HG02571 (cell line): ENCODE data around the gene MOCS2.
"Not testable (repeated sequence)": the region's sequence is repeated elsewhere in the genome, so short reads cannot be mapped to it uniquely, and the experiment has no call there.

Experiments
- ATAC-seq: cut with Tn5 transposase; IDR thresholded peaks from one replicate; pipeline ENCODE4 v1.9.1; 2021; ENCODE audit warnings: mild to moderate bottlenecking, moderate library complexity; ENCODE audit not compliant: unreplicated experiment

Gene MOCS2, protein sequence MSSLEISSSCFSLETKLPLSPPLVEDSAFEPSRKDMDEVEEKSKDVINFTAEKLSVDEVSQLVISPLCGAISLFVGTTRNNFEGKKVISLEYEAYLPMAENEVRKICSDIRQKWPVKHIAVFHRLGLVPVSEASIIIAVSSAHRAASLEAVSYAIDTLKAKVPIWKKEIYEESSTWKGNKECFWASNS

DNA sequence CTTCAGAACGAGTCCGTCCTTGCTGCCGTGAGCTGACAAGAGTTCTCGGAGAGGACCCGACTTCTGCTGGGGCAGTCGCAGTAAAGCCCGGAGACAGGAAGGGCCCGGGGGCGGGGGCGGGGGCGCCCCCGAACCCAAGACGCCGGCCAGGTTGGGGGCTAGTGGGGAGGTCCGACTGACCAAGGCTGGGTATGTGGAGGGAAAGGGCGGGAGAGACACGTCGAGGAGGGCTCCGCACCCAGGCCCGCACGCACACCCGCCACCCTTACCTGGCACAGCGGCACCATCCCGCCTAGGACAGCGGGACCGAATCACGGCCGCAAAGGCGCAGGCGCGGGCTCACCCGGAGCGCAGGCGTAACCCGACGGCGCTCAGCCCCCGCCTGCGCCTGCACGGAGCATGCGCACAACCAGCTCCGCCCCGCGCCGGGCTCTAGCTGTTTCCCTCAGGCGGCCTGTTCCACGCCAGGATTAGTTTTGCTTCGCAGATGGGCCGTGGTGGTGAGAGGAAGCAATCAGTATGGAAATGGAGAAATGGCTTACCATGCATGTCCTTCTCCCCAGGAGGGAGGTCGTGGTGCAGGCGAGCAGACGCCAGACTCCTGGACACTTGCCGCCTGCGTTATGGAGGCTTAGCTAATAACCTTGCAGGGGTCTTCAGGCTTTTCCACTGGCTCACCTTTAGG, at the start of gene MOCS2:
Gene MOCS2, minus strand, starts transcription at position 315 of the 685 bp plus-strand sequence. CDS start 2,583 bp downstream, outside the sequence.
- peak; percentile 95 for ATAC-seq

DNA sequence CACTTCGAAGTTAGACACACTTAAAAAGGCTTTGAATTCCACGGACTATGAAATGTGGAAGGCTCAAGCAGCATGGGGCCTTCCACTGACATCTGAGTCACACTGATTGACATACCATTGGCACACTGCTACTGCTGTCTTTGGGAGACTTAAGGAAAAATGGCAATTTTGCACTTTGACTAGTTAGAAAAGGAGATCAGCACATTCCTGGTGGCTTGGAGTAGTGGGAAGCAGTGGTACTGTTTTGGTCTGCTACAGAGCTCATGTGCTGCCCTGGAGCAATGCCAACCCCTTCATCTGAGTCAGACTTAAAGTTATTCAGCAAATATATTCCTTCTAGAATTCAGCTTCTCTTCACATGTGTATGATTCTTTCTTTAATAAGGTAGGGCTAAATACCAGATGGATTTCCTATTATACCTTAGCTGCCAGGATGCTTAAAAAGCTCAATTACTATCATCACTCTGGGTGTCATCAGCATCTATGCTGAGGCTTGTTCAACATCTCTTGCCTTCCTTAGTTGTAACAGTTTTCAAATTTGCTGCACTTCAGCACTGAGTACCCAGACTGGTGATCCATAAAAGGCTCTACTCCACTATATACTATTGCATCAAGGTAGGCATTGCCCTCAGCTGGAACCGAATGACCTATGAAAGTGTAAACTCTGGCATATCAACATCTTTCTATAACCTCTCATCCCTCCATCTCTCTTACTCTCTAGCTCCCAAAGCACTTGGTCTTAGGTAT, 42.3 kb upstream of the MOCS2 start:
- no peak for ATAC-seq

DNA sequence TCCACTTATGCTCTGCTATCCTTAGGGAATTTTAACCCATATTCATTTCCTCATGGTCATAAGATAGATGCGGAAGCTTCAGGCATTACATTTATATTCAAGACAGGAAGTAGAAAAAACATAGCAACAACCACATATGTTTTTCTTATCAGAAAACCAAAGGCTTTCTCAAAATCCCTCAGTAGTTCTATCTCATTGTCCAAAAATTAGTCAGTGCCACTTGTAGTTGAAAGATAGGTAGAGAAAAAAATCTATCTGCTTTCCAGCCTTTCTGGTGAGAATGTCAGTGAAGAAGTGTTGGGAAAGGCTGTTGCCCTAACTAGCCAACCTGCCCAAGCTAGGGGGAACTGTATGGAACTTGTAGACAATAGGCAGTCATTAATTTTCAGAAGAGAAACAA, 23.5 kb upstream of the MOCS2 start:
- ATAC-seq, result no peak

DNA sequence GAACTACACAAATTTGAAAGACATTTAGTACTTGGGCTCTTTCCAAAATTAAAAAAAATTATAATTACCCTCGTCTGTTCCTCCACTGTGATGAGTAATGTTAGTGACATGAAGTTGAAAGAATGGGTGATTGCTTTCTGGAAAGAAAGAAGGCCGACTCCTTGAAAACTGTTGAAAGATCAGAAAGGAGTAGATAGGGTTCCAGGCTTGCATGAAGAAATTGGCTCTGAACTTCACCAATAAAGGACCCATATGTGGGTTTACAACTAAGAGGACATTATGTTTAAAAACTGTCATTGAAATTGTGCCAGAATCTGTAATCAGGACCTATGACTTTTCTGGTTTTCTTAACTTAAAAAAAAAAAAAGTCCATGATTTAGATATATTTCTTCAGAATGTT, 20.7 kb upstream of the MOCS2 start:
- ATAC-seq, result no peak

DNA sequence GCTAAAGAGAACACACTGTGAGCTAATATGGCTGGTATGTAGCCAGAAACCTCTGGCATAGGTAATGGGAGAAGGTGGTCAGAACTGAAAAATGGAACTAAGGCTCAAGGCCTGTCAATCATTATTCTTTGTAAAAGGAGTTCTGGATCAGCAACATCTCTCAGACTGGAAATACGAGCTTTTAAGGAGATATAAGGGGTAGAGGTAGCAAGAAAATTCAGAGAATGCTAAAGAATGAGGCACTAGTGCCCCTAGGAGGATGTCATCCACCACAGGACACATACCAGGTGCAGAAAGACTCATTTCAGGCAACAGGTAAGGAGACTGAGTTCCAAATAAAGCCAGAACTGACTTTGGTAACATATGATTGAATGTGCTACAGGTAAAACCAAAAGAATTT, 18.9 kb upstream of the MOCS2 start:
- ATAC-seq, result no peak

DNA sequence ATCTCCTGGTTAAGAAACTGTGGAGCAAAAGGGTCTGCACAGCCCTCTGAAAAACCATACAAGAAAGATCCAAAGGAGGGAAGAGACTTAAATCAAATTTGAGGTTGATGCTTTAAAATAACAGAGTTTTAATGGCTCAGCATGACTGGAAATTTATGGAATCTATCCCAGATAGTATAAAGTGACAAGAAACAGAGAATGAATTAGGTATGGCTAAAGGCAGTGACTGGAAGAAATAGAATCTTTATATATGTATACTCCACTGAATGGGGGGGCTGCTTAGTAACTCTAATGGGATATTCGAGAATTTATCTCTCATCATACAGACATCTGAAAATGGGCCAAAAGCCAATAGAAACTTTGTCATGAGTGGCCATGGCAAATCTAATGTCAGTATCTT, 17.6 kb upstream of the MOCS2 start:
- ATAC-seq, result no peak

DNA sequence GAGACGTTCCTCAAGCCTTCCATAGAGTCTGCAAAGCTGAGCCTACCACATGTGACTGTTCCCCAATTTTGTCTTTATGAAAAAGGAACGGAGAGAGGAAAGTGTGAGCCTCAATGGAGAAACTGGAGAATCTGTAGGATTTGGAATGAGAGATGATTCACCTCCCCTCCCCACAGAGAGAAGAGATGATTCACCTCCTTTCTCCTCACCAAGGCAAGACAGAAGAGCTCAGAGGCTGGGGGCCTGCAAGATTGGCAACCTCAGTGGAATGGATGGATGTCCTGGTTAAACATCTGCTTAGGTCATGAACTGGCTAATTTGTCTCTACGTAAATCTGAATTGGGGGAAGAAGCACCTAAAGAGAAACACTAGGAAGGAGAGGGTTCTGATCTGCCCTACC, 17.0 kb upstream of the MOCS2 start:
- no peak for ATAC-seq

DNA sequence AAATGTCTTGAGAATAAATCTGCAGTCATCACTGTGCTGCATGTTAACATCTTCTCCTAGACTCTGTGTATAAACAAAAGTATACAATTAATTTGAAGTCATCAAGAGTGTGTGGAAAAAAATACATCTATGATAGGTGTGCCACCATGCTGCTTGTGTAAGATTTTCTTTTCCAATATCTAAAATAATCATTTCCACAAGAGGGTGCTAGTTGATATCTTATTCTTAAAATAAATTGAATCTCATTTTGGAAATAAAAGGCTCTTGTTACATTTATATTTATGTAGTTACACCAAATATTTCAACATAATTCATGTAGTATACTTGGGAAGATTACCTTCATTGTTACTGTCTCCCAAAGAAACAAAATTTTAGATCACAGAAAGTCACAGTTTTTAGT, 14.1 kb upstream of the MOCS2 start:
- ATAC-seq, result no peak

DNA sequence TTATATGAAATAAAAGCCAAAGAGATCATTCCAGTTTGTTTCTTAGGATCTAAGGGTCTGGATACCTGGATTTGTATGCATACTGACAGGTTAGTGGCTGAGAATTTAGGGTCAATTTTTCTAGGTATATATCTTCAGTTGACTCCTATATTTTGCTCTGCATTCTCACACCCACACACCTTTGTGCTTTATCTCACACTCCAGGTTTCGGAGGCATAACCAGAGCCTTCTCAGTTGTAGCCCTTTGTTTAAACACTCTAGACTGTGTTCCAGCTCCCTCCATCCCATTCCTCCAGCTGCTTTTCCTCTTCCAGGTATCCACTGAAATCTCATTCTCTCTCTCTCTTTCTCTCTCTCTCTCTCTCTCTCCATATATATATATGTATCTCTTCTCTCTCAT, 10.6 kb upstream of the MOCS2 start:
- ATAC-seq, result no peak

DNA sequence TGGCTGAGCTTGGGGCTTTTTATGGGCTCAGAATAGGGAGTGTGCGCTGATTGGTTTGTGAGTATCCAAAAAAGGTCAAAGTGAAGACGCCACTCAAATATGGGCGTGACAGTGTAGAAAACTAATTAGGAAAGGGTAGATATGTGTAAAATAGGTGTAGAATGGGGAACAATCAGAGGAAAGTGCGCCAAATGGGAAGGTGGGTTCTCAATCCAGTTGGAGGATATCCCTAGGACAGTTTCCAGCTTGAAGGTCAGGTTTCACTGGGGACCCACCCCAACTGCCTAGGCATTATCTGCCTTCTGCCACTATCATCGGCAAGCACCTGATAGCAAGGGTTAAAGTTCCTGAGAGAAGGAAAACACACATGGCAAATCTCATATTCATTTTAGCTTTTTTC, 9.3 kb upstream of the MOCS2 start:
- ATAC-seq, result no peak

DNA sequence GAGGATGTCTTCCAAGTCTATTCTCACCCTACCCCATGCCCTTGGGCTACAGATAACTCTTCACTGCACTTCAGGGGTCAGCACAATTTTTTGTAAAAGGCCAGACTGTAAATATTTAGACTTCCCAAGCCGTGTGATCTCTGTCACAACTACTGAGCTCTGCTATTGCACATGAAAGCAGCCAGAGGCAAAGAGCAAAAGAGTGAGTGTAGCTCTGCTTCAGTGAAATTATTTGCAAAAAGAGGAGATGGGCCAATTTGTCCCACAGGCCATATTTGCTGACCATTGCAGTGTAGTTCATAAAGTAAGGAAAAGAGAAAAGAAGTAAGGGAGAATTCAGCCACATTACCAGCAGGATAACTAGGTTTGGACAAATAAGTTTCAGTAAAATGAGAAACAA, 7.0 kb upstream of the MOCS2 start:
- no peak for ATAC-seq

DNA sequence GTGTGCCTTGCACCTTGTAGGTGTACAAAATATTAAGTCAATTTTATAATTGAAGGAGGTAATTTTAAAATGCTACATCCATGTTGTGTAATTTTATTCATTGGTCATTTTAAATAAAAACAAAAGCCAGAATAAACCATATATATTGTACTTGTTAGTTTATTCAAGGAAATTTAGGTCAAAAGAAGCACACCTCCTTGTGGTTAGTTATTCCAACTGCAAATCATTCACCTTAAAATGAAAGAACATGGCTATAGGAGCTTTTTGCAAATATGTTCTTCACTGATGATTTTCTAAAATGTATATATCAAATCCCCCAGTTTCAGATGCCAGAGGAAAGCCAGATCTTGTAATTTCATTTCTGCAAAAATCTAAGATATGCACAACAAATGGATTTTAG, 5.4 kb upstream of the MOCS2 start:
- no peak for ATAC-seq

DNA sequence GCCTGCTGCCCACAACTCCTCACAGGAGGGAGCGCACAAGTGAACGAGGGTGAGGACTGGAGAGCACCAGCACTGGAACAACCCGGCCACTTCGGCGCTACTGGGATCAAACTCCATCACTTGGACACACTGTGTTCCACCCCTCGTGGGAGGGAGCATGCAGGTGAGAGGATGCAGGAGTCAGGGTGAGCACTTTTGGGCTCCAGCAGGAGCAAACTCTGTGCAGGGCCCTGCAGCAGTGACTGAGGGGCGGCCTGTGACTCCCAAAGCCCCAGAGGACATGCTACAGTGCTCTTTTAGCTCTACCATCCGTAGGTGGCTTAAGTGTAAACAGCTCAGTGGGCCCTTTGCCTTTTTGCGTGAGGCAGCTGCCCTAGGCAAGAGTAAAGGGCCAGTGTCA, 4.4 kb upstream of the MOCS2 start:
- ATAC-seq, result no peak

DNA sequence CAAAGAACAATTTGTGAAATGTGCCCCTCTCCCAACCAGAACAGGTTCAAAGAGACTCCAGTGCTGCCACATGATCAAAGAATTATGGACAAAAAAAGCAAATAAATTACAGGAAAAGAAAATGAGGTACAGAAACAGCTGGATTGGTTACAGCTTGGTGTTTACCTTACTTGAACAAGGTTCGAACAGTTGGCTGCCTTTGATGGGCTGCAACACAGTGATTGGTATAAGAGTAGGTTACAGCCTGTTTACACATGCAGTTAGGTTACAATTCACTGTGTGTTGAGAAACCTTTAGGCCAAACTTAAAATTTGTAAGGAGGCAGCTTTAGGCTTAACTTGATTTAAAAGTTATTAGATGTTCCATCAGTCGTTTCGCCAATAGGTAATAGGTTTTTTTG, 3.4 kb upstream of the MOCS2 start:
- ATAC-seq, result no peak

DNA sequence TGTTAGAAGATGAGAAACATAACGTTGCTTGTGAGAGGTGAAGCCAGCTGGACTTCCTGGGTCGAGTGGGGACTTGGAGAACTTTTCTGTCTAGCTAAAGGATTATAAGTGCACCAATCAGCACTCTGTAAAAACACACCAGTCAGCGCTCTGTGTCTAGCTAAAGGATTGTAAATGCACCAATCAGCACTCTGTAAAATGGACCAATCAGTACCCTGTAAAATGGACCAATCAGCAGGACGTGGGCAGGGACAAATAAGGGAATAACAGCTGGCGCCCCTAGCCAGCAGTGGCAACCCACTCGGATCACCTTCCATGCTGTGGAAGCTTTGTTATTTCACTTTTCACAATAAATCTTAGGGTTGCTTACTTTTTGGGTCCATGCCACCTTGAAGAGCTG, 2.8 kb upstream of the MOCS2 start:
- ATAC-seq, result not testable (repeated sequence)

DNA sequence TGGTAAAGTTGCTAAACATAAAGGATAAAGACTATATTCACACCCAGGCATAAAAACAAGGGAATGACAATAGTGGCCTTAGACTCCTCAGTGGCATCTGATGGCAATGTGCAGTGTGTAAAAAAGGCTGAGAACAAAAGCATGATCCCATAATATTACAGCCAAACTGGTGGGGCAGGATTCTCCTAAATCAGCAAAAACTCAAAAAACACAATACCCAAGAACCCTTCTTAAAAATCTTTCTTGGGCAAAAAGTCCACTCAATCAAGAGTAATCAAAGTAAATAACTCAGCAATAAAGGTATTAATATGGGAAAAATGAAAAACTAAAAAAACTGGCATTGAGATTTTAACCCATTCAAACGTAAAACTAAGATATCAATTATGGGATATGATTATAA, 1.6 kb upstream of the MOCS2 start:
- no peak for ATAC-seq

DNA sequence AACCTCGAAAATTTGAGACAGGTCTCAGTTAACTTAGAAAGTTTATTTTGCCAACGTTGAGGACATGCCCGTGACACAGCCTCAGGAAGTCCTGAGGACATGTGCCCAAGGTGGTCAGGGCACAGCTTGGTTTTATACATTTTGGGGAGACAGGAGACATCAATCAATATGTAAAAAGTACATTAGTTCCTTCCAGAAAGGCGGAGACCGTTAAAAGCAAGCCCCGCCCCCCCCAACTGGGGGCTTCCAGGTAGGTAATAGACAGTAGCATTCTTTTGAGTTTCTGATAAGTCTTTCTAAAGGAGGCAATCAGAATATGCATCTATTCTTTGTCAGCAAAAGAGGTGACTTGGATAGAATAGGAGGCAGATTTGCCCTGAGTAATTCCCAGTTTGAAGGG, 599 bp upstream of the MOCS2 start:
- ATAC-seq, result peak; percentile 7

DNA sequence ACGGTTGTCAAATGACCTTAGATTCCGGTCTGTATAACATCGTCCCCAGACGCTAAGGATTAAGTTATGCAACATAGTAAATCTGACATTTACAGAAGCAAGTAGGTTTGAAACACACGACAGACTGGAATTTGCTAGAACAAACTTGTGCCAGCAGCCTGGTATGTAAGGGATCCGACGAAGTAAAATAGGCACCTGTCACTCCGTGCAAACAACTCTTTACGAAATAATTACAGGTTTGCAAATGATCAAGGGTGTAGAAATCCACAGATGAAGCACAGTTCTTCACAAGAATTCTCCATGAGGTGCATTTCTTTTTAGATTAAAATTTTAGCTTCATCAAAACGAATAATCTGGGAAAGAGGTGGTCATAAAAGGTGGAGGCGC, 508 bp downstream of the MOCS2 start:
- peak; percentile 5 for ATAC-seq

DNA sequence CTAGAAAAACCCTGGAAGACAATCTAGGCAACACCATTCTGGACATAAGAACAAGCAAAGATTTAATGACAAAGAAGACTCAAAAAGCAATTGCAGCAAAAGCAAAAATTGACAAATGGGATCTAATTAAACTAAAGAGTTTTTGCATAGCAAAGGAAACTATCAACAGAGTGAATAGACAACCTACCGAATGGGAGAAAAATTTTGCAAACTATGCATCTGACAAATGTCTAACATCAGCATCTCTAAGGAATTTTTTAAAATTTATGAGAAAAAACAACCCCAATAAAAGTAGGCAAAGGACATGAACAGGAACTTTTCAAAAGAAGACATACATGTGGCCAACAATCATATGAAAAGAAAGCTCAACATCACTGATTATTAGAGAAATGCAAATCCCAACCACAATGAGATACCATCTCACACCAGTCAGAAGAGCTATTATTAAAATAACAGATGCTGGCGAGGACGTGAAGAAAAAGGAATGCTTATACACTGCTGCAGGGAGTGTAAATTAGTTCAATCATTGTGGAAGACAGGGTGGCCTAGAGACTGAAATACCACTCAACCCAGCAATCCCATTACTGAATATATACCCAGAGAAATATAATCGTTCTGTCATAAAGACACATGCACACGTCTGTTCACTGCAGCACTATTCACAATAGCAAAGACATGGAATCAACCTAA, 3.8 kb downstream of the MOCS2 start:
- ATAC-seq, result no peak

DNA sequence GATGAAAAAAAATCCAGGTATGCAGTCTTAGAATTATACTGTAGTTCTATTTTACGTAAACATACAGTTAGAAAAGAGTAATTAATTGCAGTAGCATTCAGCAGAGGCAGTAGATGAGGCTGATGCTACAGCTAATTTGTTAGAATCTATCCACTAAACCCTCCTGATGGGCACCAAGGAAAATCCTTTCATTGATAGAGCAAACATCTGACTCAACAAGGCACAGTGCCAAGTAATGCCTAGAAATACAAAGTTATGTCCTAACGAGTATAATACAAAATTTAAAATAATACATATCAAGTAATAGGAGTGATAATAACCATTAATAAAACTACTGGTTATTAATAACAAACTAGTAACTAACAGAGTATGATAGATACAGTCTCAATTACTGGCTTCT, 9.0 kb downstream of the MOCS2 start:
- no peak for ATAC-seq

DNA sequence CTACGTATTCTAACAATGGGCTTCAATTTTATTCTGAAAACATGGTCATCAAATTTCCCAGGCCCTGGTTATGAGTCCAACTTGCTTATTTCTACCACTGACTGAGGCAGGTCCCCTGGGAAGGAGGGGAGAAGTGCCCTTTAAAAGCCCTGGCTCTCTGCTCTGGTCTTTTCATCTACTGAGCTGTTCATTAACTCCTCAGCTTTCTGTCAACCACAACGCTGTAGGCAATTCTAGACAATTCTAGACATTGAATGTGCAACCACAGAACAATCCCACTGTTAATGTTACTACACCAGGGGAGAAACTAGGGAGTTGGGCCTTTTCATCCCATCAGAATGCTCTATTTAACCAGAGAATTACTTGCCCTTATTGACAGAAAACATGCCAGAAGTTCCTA, 10.0 kb downstream of the MOCS2 start:
- ATAC-seq, result no peak
